H1 (cell line): ENCODE data around the gene TSPAN4. TPM values are rescaled to one million over a fixed set of nuclear protein-coding genes. Genes with fewer than 3 reads are reported as not detected.
A peak's percentile ranks its signal among the peaks of the same experiment; 100 is the strongest.

ENCODE experiments used
- CTCF ChIA-PET: fragments of 300-600 bp; sonication (Branson Sonifier 250); formaldehyde crosslinking; loops from one replicate; lab custom pipeline; 2021; ENCODE audit not compliant: partially characterized antibody; lab: Charles Lee
- POLR2A ChIA-PET: fragments of 300-600 bp; sonication (Branson Sonifier 250); formaldehyde crosslinking; loops from one replicate; lab custom pipeline; 2021; ENCODE audit warnings: inconsistent platforms; ENCODE audit not compliant: partially characterized antibody; lab: Charles Lee
- DNase-seq, 2 experiments: peaks; one replicate each; pipeline versions ENCODE4 v3.0.0 to v3.0.0-alpha.2; 2010 to 2022; ENCODE audit warnings: low spot score in 2 of 2, low read depth in 1 of 2, mixed read lengths in 1 of 2
- FAIRE-seq: peaks from 2 replicates; lab custom pipeline; 2011; peaks lifted over from hg19 to GRCh38; lab: Jason Lieb, UNC
- H2AFZ ChIP-seq: 2 replicates; pipeline ENCODE4 v1.8.1; 2012; ENCODE audit warnings: low read length, inconsistent platforms
- H2AK5ac ChIP-seq: 2 replicates; pipeline ENCODE4 v1.6.1; 2013; ENCODE audit warnings: low read depth, low read length
- H2BK120ac ChIP-seq: replicated peaks from 2 replicates; pipeline ENCODE3; 2013; ENCODE audit warnings: low read depth, low read length, inconsistent platforms
- H2BK12ac ChIP-seq: 2 replicates; pipeline ENCODE4 v1.6.1; 2013; ENCODE audit warnings: low read depth, low read length
- H2BK15ac ChIP-seq: 2 replicates; pipeline ENCODE4 v1.6.1; 2013; ENCODE audit warnings: low read length
- H2BK20ac ChIP-seq: 2 replicates; pipeline ENCODE4 v1.6.1; 2013; ENCODE audit warnings: low read length
- H2BK5ac ChIP-seq: 2 replicates; pipeline ENCODE4 v1.6.1; 2013; ENCODE audit warnings: low read depth, low read length
- H3K14ac ChIP-seq: 2 replicates; pipeline ENCODE4 v1.6.1; 2013; ENCODE audit warnings: inconsistent platforms; ENCODE audit not compliant: insufficient read length
- H3K18ac ChIP-seq: 2 replicates; pipeline ENCODE4 v1.6.1; 2013; ENCODE audit warnings: low read length; ENCODE audit errors: extremely low read depth
- H3K23ac ChIP-seq: 2 replicates; pipeline ENCODE4 v1.6.1; 2013; ENCODE audit warnings: inconsistent platforms; ENCODE audit not compliant: insufficient read length
- H3K23me2 ChIP-seq: 2 replicates; pipeline ENCODE4 v1.6.1; 2013; ENCODE audit warnings: low read depth, low read length
- H3K27ac ChIP-seq: 2 replicates; pipeline ENCODE4 v1.6.1; 2011; ENCODE audit warnings: low read depth, low read length, inconsistent platforms
- H3K27me3 ChIP-seq, 4 experiments: replicated peaks in 1 of 4; 1 replicate in 1 of 4; 2 replicates in 3 of 4; pipeline versions ENCODE4 v1.6.1 to v1.8.1; 2011 to 2013; ENCODE audit warnings: low read length in 3 of 4, mild to moderate bottlenecking in 3 of 4, inconsistent platforms in 2 of 4, mixed read lengths in 2 of 4, moderate library complexity in 1 of 4; ENCODE audit not compliant: control insufficient read depth in 3 of 4, insufficient read depth in 3 of 4; ENCODE audit errors: extremely low read depth in 1 of 4
- H3K36me3 ChIP-seq, 4 experiments: 2 replicates each; pipeline versions ENCODE4 v1.6.1 to v1.8.1; 2011 to 2013; ENCODE audit warnings: mild to moderate bottlenecking in 4 of 4, low read length in 3 of 4, moderate library complexity in 2 of 4, control low read depth in 1 of 4, inconsistent platforms in 1 of 4; ENCODE audit not compliant: insufficient read depth in 4 of 4, control insufficient read depth in 2 of 4
- H3K4ac ChIP-seq: replicated peaks from 2 replicates; pipeline ENCODE3; 2013; ENCODE audit warnings: low read length, low read depth, mixed read lengths, inconsistent platforms; ENCODE audit not compliant: insufficient read length
- H3K4me1 ChIP-seq, 4 experiments: replicated peaks in 1 of 4; 1 replicate in 1 of 4; 2 replicates in 3 of 4; pipeline versions ENCODE4 v1.6.1 to v1.8.1; 2011 to 2013; ENCODE audit warnings: low read length in 3 of 4, inconsistent platforms in 2 of 4, mixed read lengths in 1 of 4; ENCODE audit not compliant: insufficient read depth in 4 of 4, control insufficient read depth in 3 of 4
- H3K4me2 ChIP-seq, 2 experiments: 2 replicates each; pipeline versions ENCODE4 v1.6.1 to v1.8.1; 2011 to 2013; ENCODE audit warnings: low read depth in 2 of 2, low read length in 2 of 2, control low read depth in 1 of 2, inconsistent platforms in 1 of 2, mild to moderate bottlenecking in 1 of 2; ENCODE audit not compliant: insufficient read depth in 1 of 2
- H3K4me3 ChIP-seq, 4 experiments: fragments of 200-600, 300-600 bp in 1 of 4; sonication (generic), shearing (Covaris generic), sonication (Bioruptor Twin) in 1 of 4; 2 replicates each; pipeline versions ENCODE4 v1.5.1 to v1.8.1; 2011 to 2016; ENCODE audit warnings: low read length in 4 of 4, low read depth in 3 of 4, control low read depth in 2 of 4, inconsistent platforms in 2 of 4, mild to moderate bottlenecking in 2 of 4, mixed read lengths in 1 of 4, moderate library complexity in 1 of 4; ENCODE audit not compliant: insufficient read depth in 2 of 4; ENCODE audit errors: extremely low read depth in 1 of 4
- H3K56ac ChIP-seq: replicated peaks from 2 replicates; pipeline ENCODE3; 2013; ENCODE audit warnings: low read depth, mild to moderate bottlenecking, mixed read lengths, low read length, inconsistent platforms; ENCODE audit not compliant: insufficient read length
- H3K79me1 ChIP-seq: 2 replicates; pipeline ENCODE4 v1.6.1; 2013; ENCODE audit warnings: low read depth, low read length, control low read depth
- H3K79me2 ChIP-seq, 2 experiments: 2 replicates each; pipeline versions ENCODE4 v1.6.1 to v1.8.1; 2012 to 2013; ENCODE audit warnings: low read length in 2 of 2, mild to moderate bottlenecking in 2 of 2, inconsistent platforms in 1 of 2; ENCODE audit not compliant: insufficient read depth in 2 of 2, control insufficient read depth in 1 of 2
- H3K9ac ChIP-seq, 4 experiments: replicated peaks in 1 of 4; 1 replicate in 1 of 4; 2 replicates in 3 of 4; pipeline versions ENCODE4 v1.6.1 to v1.8.1; 2011 to 2013; ENCODE audit warnings: low read depth in 3 of 4, low read length in 3 of 4, control low read depth in 2 of 4, mild to moderate bottlenecking in 2 of 4, moderate library complexity in 2 of 4, inconsistent platforms in 1 of 4; ENCODE audit errors: extremely low read depth in 1 of 4
- H3K9me3 ChIP-seq, 2 experiments: 2 replicates each; pipeline versions ENCODE4 v1.6.1 to v1.8.1; 2012 to 2013; ENCODE audit warnings: mild to moderate bottlenecking in 2 of 2, moderate library complexity in 2 of 2, control low read depth in 1 of 2, inconsistent platforms in 1 of 2, low read depth in 1 of 2, low read length in 1 of 2, mixed read lengths in 1 of 2; ENCODE audit not compliant: insufficient read depth in 2 of 2
- H4K20me1 ChIP-seq, 2 experiments: replicated peaks in 1 of 2; 2 replicates each; pipeline versions ENCODE3 to v1.8.1; 2011 to 2013; ENCODE audit warnings: inconsistent platforms in 2 of 2, low read length in 2 of 2, mild to moderate bottlenecking in 1 of 2; ENCODE audit not compliant: insufficient read depth in 2 of 2, control insufficient read depth in 1 of 2
- H4K5ac ChIP-seq: 2 replicates; pipeline ENCODE4 v1.6.1; 2013; ENCODE audit warnings: low read length, low read depth, mixed read lengths, inconsistent platforms; ENCODE audit not compliant: insufficient read length
- H4K8ac ChIP-seq: 2 replicates; pipeline ENCODE4 v1.8.0; 2013; ENCODE audit warnings: mild to moderate bottlenecking, moderate library complexity, low read length, inconsistent platforms; ENCODE audit not compliant: insufficient read depth; ENCODE audit errors: extremely low read depth
- H4K91ac ChIP-seq: replicated peaks from 2 replicates; pipeline ENCODE3; 2013; ENCODE audit warnings: low read length, mixed read lengths, inconsistent platforms; ENCODE audit not compliant: insufficient read length
- CHD2 ChIP-seq: IDR thresholded peaks from 2 replicates; pipeline ENCODE4 v1.6.1; 2012; ENCODE audit warnings: low read length, improper control_type of control experiment
- HDAC6 ChIP-seq: IDR thresholded peaks from one replicate; pipeline ENCODE4 v1.7.1; 2012; ENCODE audit warnings: low read depth, mild to moderate bottlenecking, inconsistent platforms, low read length, moderate library complexity
- PHF8 ChIP-seq: fragments of 200-600 bp; sonication (generic); conservative IDR thresholded peaks from 2 replicates; pipeline ENCODE4 v1.7.1; 2012; ENCODE audit warnings: low read depth, mild to moderate bottlenecking, inconsistent platforms, low read length, moderate library complexity
- POU5F1 ChIP-seq: IDR thresholded peaks from 2 replicates; pipeline ENCODE4 v1.6.1; 2011; ENCODE audit warnings: low read depth, mild to moderate bottlenecking, low read length, moderate library complexity
- SP2 ChIP-seq: IDR thresholded peaks from 2 replicates; pipeline ENCODE4 v1.6.1; 2012; ENCODE audit warnings: mild to moderate bottlenecking, low read length, inconsistent platforms
- TBP ChIP-seq: IDR thresholded peaks from 2 replicates; pipeline ENCODE4 v1.6.1; 2011; ENCODE audit warnings: low read depth, low read length, improper control_type of control experiment
- WGBS, 2 experiments: shearing (Covaris generic) in 1 of 2; methylation state at CpG; one replicate each; pipeline versions ENCODE4 v1.1.6 to v1.1.7; 2013 to 2015; ENCODE audit warnings: low lambda C conversion rate in 2 of 2, mixed read lengths in 2 of 2, inconsistent platforms in 1 of 2, low coverage in 1 of 2, missing lambda C conversion rate in 1 of 2; ENCODE audit not compliant: insufficient replicate concordance in 2 of 2, insufficient coverage in 1 of 2, insufficient read length in 1 of 2; ENCODE audit errors: extremely low coverage in 1 of 2, missing lambda C conversion rate in 1 of 2; 5-methylcytosine and 5-hydroxymethylcytosine counted together
- long read RNA-seq, 2 experiments: library from RNA in 1 of 2; library from capped mRNA in 1 of 2; stranded (forward); transcript quantifications; one replicate each; pipeline ENCODE4 v2.0.0, GENCODE V29; 2021; ENCODE audit warnings: inconsistent platforms in 1 of 2
- polyA minus RNA-seq, 3 experiments: library from RNA; depleted of rRNA, polyadenylated mRNA; stranded (reverse); fragments of >200 nt; gene quantifications; 1 replicate in 2 of 3; 2 replicates in 1 of 3; pipeline ENCODE4 v1.2.3, GENCODE V29; 2011
- polyA plus RNA-seq, 7 experiments: library from polyadenylated mRNA; depleted of rRNA in 3 of 7; stranded (reverse) in 5 of 7; unstranded in 2 of 7; fragments of >200 nt in 5 of 7; fragments of 200-250 nt in 2 of 7; gene quantifications; 1 replicate in 5 of 7; 2 replicates in 1 of 7; 4 replicates in 1 of 7; pipeline versions ENCODE4 v1.2.1 to v1.2.3, GENCODE V29; 2011 to 2013; ENCODE audit warnings: missing spikeins in 2 of 7, mixed read lengths in 2 of 7
- total RNA-seq: library from RNA; stranded (reverse); fragmentation: NEBNext Ultra II Directional; extraction: Animal tissue kit (Norgen Biotek cat#: 25700); gene quantifications from 2 replicates; pipeline ENCODE4 v1.2.1, GENCODE V29; 2021
- TF ChIP-seq, protein P1 (sequence below): IDR thresholded peaks from 2 replicates; pipeline ENCODE4 v1.6.1; 2012; ENCODE audit warnings: inconsistent platforms

The TSPAN4 gene, protein sequence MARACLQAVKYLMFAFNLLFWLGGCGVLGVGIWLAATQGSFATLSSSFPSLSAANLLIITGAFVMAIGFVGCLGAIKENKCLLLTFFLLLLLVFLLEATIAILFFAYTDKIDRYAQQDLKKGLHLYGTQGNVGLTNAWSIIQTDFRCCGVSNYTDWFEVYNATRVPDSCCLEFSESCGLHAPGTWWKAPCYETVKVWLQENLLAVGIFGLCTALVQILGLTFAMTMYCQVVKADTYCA
- 74.1 and 75.8 TPM in 2 replicates for total RNA-seq
- 145 and 217 TPM in 2 replicates for polyA plus RNA-seq (2011; rRNA removed)
- polyA plus RNA-seq (2011; cell fraction: cytosol; rRNA removed), result 167 TPM
- polyA plus RNA-seq (2011; cell fraction: nucleus; rRNA removed), result 298 TPM
- 43.0 to 90.8 TPM (median 85.3 TPM) in 4 replicates for polyA plus RNA-seq (2012, experiment 1 of 2)
- 79.3 TPM for polyA plus RNA-seq (2012, experiment 2 of 2)
- 88.9 TPM for polyA plus RNA-seq (2013, experiment 1 of 2)
- 84.1 TPM for polyA plus RNA-seq (2013, experiment 2 of 2)
- polyA minus RNA-seq (2011; rRNA and poly(A)+ RNA removed), result 55.7 and 63.0 TPM in 2 replicates
- polyA minus RNA-seq (2011; cell fraction: cytosol; rRNA and poly(A)+ RNA removed), result 58.9 TPM
- polyA minus RNA-seq (2011; cell fraction: nucleus; rRNA and poly(A)+ RNA removed), result 56.8 TPM
- long read RNA-seq, experiment 1, transcript TSPAN4-203 (9 exons, 1,423 nt), result major isoform, 8 of 80 reads
- long read RNA-seq, experiment 1, partial matches to known transcripts, result 54 of 80 reads
- long read RNA-seq, experiment 1, other reads (novel, unspliced or antisense), result 13 of 80 reads
- long read RNA-seq, experiment 2, transcript TSPAN4-204 (9 exons, 1,462 nt), result minor isoform, 5 of 39 reads
- long read RNA-seq, experiment 2, transcript TSPAN4-203 (9 exons, 1,423 nt), result major isoform, 9 of 39 reads
- long read RNA-seq, experiment 2, partial matches to known transcripts, result 8 of 39 reads
- long read RNA-seq, experiment 2, other reads (novel, unspliced or antisense), result 11 of 39 reads

DNA sequence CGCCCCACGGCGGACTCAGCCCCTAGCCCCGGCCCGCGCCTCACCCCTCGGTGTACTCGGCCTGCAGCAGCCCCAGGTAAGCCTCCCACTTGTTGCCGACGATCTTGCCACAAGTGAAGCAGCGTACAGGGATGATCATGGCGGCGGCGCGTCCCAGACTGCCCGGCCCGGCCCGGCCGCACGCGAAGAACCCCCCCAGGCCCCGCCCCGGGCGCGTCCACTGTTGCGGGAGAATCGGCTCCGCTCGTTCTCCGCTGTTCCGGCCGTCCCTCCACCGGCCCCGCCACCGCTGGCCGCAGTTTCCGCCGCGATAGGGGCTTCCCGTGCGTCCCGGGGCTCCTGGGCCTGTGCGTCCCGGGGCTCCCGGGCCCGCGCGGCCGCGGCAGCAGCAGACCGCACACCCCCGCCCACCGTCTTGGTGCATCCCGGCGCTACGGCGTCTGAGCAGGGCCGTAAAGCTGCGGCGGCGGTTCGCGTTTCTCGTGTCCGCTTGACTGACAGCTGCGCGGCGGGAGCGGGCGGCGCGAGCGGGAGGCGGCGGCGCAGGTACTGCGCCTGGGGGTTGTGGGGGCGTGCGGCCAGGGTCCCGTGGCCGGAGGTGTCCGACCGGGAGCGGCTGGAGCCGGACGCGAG, at the start of gene TSPAN4, which contains the start of gene POLR2L:
Gene TSPAN4, plus strand, starts transcription at position 483 of the 633 bp plus-strand sequence. CDS start 7,453 bp downstream, outside the sequence.
Gene POLR2L, minus strand, starts transcription at position 160 of the 633 bp plus-strand sequence. Its CDS starts 21 bp downstream, at position 139.
- Histone ChIP-seq H3K27ac (peak within 1 kb of the TSS; percentile 99), H3K27me3 (no peaks in the 10 kb centered on the region; a peak in 2 of 7 replicates), H2BK5ac (peak within 1 kb of the TSS; percentile 93; the same call in 1 of the 2 replicates), H3K79me1 (peaks cover 9% of the 10 kb centered on the region; the same call in 1 of the 2 replicates), H2BK12ac (peak within 1 kb of the TSS; percentile 92; the same call in 1 of the 2 replicates), H4K8ac (peak within 1 kb of the TSS; percentile 98), H4K5ac (peak within 1 kb of the TSS; percentile 96), H3K14ac (no peak within 1 kb of the TSS), H3K79me2 (peaks cover 0 to 27% of the 10 kb centered on the region in 2 experiments; a peak in 2 of 4 replicates), H3K9ac (peak within 1 kb of the TSS; percentile 65 to 97 (median 94)), H3K4me1 (peaks cover 0 to 34% (median 25%) of the 10 kb centered on the region in 4 experiments; a peak in 6 of 7 replicates), H4K20me1 (peaks cover 7 to 38% of the 10 kb centered on the region in 2 experiments), H3K4ac (peak within 1 kb of the TSS; percentile 99), H3K56ac (peak within 1 kb of the TSS; percentile 97), H2BK20ac (no peak within 1 kb of the TSS), H3K23ac (no peak within 1 kb of the TSS), H3K4me3 (peak within 1 kb of the TSS; percentile 76 to 96 (median 82)), H2AFZ (no peak within 1 kb of the TSS; the same call in 1 of the 2 replicates), H3K4me2 (peak within 1 kb of the TSS; percentile 87), H3K23me2 (peaks cover 21% of the 10 kb centered on the region; the same call in 1 of the 2 replicates), H4K91ac (peak within 1 kb of the TSS; percentile 98), H2BK120ac (peak within 1 kb of the TSS; percentile 79), H3K9me3 (no peaks in the 10 kb centered on the region), H2AK5ac (peak within 1 kb of the TSS; percentile 39; the same call in 1 of the 2 replicates), H3K18ac (peak within 1 kb of the TSS; percentile 98), H2BK15ac (peak within 1 kb of the TSS; percentile 99; the same call in 1 of the 2 replicates), H3K36me3 (peaks cover 10 to 24% (median 20%) of the 10 kb centered on the region in 4 experiments; a peak in 7 of 8 replicates)
- DNase-seq, result peak in 1 of 2 experiments; percentile 95
- POLR2A ChIA-PET, result interaction anchor here (0.6 to 40.4 kb wide), 12 partner anchors 15 to 362 kb away, joined by 3 to 1917 read pairs (median 4); partner anchors contain the start of genes CD151, CEND1, CHID1 and CRACR2B
- CTCF ChIA-PET, result interaction anchor here (0.9 to 6.7 kb wide), 8 partner anchors 10 to 56 kb away, joined by 3 to 74 read pairs (median 5); partner anchors contain the start of gene CD151
- WGBS, 2 experiments, result 0% methylated on average over 4 of the region's 87 CpGs; no CpG with 5 or more reads in 1 of the 2 experiments
- no peak for FAIRE-seq
- TF ChIP-seq PHF8 (peak; percentile 94), CHD2 (0 out of 2 replicates have a peak, but pooled peaks have one; percentile 20), POU5F1 (no peak), TBP (peak; percentile 95), HDAC6 (no peak), SP2 (no peak)
- TF ChIP-seq, protein P1, sequence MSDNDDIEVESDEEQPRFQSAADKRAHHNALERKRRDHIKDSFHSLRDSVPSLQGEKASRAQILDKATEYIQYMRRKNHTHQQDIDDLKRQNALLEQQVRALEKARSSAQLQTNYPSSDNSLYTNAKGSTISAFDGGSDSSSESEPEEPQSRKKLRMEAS, result peak; percentile 92
